H1 (cell line): ENCODE data around the gene COQ5. TPM values are rescaled to one million over a fixed set of nuclear protein-coding genes. Genes with fewer than 3 reads are reported as not detected.

Experiments used
- HDAC6 ChIP-seq: IDR thresholded peaks from one replicate; pipeline ENCODE4 v1.7.1; 2012; ENCODE audit warnings: low read depth, mild to moderate bottlenecking, inconsistent platforms, low read length, moderate library complexity
- SUZ12 ChIP-seq: fragments of 200-600 bp; sonication (generic); IDR thresholded peaks from 2 replicates; pipeline ENCODE4 v1.6.1; 2012; ENCODE audit warnings: mild to moderate bottlenecking, inconsistent platforms, low read length, moderate library complexity, mixed read lengths
- ZNF274 ChIP-seq: IDR thresholded peaks from 2 replicates; pipeline ENCODE4 v1.7.0; 2012; ENCODE audit warnings: low read length, borderline replicate concordance; ENCODE audit errors: extremely low read depth
- polyA plus RNA-seq, 7 experiments: library from polyadenylated mRNA; depleted of rRNA in 3 of 7; stranded (reverse) in 5 of 7; unstranded in 2 of 7; fragments of >200 nt in 5 of 7; fragments of 200-250 nt in 2 of 7; gene quantifications; 1 replicate in 5 of 7; 2 replicates in 1 of 7; 4 replicates in 1 of 7; pipeline versions ENCODE4 v1.2.1 to v1.2.3, GENCODE V29; 2011 to 2013; ENCODE audit warnings: missing spikeins in 2 of 7, mixed read lengths in 2 of 7
- total RNA-seq: library from RNA; stranded (reverse); fragmentation: NEBNext Ultra II Directional; extraction: Animal tissue kit (Norgen Biotek cat#: 25700); gene quantifications from 2 replicates; pipeline ENCODE4 v1.2.1, GENCODE V29; 2021

COQ5 gene
- total and polyA plus RNA-seq, 2 of the 8 experiments (the other 6 are each of a cell fraction or from before 2014, with no cell fraction given): 35.1 to 35.8 TPM

DNA sequence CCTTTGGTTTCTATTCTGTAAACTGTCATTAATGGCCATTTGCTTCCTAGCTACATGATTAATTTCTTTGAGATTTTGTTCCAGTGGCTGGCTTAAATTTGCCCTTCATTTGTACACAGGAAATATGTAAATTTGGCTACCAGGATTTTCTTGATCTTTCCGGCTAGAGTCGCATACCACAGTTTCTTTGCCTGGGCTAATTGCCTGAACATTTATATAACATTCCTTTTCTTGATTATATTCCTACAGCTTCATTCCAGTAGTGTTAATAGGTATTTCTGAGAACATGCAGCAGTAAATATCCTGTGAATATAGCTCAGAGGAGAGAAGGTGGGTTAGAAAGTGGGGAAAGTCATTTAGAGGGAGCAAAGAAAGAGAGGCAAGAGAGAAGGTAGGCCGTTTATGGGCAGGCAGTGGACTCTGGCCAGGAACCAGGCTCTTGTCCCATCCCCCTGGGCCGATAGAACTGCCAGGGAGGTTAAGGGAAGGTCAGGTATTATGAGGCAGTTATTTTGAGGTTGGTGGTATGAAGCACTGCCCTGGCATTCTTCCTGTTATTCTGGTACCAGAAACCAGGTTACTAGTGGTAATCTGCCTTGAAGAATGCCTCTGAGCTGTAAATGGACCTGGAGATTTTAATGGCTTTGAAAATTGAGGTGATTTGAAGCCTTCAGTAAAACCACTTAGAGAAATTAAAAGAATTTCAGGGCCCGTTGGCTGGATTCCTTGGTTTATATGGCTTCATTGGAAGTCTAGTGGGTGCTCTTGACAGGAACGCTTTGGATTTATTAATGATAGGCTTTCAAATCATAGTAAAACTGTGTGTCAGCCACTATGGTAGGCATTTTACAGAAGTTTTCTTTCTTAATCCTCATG lies 9.6 kb upstream of the COQ5 start (continued):
- TF ChIP-seq HDAC6 (no peak), SUZ12 (no peak), ZNF274 (no peak)
